Activated T-cell treated with anti-CD3 and anti-CD28 coated beads, Interleukin-2, amount 50 U/mL, for 48 hours (primary cell): Measurements from ENCODE around the gene GRAMD2A.
A peak's percentile ranks its signal among the peaks of the same experiment; 100 is the strongest.

ENCODE experiments used
- DNase-seq, 2 experiments: peaks; one replicate each; pipeline ENCODE4 v3.0.0-alpha.2; 2020

The GRAMD2A gene

DNA sequence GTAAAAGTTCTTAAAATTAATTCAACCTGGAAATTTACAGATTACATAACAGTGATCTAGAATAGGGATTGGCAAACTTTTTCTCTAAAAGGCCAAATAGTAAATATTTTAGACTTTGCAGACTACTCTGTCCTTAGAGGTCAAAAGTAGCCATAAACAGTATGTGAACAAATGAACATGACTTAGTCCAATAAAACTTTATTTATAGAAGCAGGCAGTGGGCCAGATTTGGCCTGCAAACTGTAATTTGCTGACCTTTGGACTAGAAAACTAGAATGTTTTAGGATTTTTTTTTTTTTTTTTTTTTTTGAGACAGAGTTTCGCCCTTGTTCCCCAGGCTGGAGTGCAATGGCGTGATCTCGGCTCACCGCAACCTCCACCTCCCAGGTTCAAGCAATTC, 67.3 kb downstream of the GRAMD2A start:
- DNase-seq = no peak

GRCh38 chr15:72128359-72128758, 69.2 kb downstream of the GRAMD2A start:
- no peak for DNase-seq

GRCh38 chr15:72127724-72128322, 69.8 kb downstream of the GRAMD2A start:
- DNase-seq = no peak

GRCh38 chr15:72124218-72124617, 73.4 kb downstream of the GRAMD2A start:
- DNase-seq = no peak

GRCh38 chr15:72118017-72118978, 79.3 kb downstream of the GRAMD2A start, which contains the start of the genes MYO9A and SENP8:
MYO9A (minus strand) TSS chr15:72118150; CDS start chr15:72046563, 71,587 bp downstream.
SENP8 (plus strand) TSS chr15:72118403; CDS start chr15:72139624, 21,221 bp downstream.
- peak; percentile 99 for DNase-seq

GRCh38 chr15:72117486-72118016, 80.0 kb downstream of the GRAMD2A start:
- DNase-seq = peak; percentile 84 to 88

DNA sequence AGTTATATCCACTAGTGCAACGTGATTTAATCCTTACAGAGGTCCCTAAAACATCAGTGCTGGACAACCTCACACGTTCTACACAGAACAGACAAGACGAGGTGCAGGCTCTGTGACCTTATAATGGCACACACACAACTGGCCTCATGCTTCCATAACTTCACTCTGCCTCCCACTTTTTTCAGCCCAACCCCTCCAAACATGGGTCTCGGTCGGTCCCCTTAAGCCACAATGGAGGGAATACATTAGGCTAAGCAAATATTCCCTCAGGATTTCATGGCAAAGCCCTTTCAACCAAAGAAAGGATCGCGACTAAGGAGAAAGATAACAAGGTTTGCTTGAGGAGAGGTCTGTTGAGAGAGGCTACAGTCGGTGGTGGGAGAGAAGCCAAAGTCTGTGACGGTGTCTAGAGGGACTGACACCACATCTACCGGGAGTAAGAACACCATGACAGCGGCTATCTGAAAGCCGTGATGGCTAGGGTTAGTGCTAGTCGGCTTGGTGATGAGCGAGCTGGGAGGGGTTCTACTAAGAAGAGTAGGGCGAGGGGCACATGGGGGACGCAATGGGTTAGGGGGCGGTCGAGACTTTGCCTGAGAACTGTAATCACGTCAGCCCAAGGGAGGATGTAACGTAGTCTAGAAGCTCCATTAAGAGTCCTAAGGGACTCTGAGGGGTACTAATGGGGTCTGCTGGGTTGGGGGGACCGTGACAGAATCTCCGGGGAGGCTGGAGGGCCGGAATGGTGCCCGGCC, 80.7 kb downstream of the GRAMD2A start:
- no peak for DNase-seq

GRCh38 chr15:72113347-72114031, 84.1 kb downstream of the GRAMD2A start:
- DNase-seq = no peak

GRCh38 chr15:72112805-72113204, 84.8 kb downstream of the GRAMD2A start:
- no peak for DNase-seq

GRCh38 chr15:72112116-72112515, 85.5 kb downstream of the GRAMD2A start:
- no peak for DNase-seq

DNA sequence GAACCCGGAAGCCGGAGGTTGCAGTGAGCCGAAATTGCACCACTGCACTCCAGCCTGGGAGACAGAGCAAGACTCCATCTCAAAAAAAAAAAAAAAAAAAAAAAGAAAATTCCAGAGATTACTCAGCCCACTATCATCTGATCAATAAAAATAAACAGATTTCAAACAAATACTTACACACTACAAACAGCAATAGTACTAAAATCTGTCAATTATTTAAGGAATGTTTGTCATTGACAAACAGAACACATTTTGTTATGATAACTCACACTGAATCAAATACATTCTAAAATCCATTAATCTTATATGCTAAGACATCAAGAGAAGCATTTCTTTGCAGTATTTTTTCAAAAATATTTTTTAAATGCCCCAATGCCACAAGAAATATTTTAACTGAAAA, 87.2 kb downstream of the GRAMD2A start:
- no peak for DNase-seq
